ENCODE measurements around the gene CSTA.
A peak's percentile ranks its signal among the peaks of the same experiment; 100 is the strongest.

Gene CSTA

DNA sequence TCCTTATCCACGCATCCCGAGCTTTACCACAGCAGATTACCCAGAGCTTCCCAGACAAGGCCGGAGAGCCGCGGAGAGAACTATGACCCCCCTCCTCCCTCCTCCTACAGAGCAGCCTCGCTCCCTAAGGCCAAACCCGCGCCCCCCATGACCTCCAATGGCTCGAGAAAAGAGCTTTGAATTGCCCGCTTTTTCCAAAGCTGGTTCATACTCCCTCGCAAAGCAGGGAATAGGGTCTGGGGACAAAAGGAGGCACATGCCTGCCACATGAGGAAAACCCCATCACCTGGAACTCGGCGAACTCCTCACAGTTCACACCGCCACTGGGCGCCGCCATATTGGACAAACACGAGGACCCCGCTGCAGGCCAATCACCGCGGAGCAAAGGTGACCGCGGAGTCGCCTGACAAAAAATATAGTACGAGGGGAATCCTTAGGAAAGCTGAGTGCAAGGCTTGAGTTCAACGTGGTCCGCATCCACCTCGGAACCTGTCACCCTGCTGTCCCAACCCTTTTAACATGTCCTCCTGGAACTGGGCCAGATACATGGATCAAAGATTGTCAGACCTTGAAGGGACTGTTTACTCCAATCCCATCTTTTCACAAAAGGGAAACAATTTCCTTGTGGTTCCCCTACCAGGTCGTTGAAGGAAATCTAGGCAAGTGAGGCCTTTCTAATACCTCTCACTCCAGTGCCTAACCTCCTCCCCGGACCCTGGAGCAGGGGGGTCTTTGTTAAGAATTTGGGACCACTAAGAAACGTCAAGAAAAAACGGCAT, 58.0 kb downstream of the CSTA start, which contains the start of gene MIX23:
TSS of gene MIX23 (minus strand) at position 344 of the 779 bp plus-strand sequence. CDS start at position 337, 7 bp downstream.
- peak; percentile 81 for DNase-seq

DNA sequence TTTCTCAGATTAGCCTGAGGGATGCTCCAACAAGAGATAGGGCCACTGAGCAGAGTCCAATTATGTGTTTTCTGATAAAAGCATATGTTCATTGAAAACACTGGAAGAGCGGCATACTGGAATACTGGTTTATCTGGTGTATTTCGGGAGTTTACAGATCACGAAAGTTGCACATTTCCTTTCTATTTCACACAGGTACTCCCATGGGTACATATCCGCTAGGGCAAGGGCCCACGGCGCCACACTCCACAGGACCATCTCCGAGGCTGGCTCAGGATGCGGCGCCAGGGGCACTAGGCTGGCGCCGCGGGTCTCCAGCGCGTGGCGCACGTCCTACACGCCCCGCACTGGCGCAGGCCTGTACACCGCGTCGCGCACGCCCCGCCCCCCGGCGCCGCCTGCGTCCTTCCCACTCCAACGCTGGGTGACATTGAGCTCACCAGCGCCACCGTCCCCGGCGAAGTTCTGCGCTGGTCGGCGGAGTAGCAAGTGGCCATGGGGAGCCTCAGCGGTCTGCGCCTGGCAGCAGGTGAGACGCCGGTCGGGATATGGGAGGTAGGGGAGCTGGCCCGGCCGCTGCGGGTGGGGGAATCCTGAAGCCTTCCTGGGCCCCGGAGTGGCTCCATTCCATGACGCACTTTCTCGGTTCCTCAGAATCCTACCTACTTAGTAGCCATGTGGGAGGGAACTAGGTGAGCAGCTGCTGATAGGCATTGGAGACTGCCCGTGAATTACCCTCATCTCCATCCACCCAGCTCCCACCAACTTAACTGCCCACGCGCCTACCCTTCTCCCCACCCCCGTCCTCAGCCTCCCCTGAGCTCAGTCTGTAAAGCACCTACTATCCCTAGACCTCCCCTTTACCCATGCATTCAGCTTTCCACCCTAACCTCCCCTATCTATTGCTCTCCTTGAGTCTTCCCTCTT, 59.0 kb downstream of the CSTA start, which contains the start of gene FAM162A:
TSS of gene FAM162A (plus strand) at position 412 of the 927 bp plus-strand sequence. CDS start at position 496, 84 bp downstream.
- DNase-seq: peak; percentile 91

DNA sequence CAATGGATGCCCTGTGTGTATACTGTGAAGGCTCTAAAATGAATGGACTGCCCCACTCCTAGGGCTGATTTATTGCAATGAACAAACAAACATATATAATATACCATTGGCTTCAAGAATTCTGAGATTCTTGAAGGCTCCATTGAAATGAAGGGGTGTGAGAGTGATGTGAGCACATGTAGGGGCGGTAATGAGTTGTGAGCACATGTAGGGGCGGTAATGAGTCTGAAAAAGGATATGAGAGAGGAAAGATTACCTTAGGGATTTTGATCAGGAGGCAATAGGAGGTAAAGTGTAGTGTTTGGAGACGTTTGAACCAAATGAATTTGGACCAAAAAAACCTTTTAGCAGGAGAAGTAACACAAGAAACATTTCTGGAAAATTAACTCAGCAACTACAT, 62.7 kb downstream of the CSTA start:
- no peak for DNase-seq

DNA sequence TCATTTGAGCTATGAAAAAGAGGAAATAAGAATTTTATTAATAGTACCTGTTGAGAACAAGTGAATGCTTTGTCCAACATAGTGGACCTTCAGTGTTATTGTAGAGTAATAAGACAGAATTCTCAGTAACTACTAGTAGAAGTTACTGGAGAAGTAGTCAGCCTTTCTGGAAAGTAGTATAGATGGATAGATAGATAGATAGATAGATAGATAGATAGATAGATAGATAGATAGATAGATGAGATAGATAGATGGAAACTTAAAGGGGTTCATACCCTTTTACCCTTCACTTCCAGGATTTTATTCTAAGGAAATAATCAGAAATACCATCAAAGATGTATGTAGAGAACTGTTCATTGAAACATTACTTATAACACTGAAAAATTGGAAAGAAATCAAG, 64.1 kb downstream of the CSTA start:
- no peak for DNase-seq

DNA sequence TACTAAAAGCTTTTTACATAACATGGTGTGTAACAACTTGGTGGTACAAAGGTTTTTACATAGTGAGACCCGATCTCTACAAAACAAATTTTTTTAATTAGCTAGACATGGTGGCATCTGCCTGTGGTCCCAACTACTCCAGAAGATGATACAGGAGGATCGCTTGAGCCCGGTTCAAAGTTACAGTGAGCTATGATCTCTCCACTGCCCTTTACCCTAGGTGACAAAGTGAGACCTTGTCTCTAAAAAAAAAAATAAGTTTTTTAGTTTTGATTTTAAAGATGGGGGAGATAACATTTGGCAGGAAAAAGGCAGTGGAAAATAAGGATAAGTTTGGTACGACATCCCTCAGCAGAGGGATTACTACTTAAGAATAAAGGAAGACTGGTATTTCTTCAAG, 64.8 kb downstream of the CSTA start:
- no peak for DNase-seq

- DNase-seq: no peak
Measured at GRCh38 chr3:122390665-122391064, 65.6 kb downstream of the CSTA start.

Measured in KG1 (cell line).